SK-N-MC (cell line): ENCODE measurements around the gene RAB4A.

Experiments
- EZH2 ChIP-seq: fragments of 200-600 bp; sonication (generic); IDR thresholded peaks from one replicate; pipeline ENCODE4 v1.6.1; 2017; ENCODE audit warnings: antibody characterized with exemption
- FOXP2 ChIP-seq: optimal IDR thresholded peaks from 2 replicates; pipeline ENCODE3; 2011; ENCODE audit warnings: mild to moderate bottlenecking, moderate library complexity; ENCODE audit not compliant: insufficient read depth; ENCODE audit errors: extremely low read length, control extremely low read depth
- POLR2AphosphoS5 ChIP-seq: IDR thresholded peaks from 2 replicates; pipeline ENCODE4 v1.6.1; 2012; ENCODE audit warnings: mild to moderate bottlenecking, low read depth, low read length, borderline replicate concordance

DNA sequence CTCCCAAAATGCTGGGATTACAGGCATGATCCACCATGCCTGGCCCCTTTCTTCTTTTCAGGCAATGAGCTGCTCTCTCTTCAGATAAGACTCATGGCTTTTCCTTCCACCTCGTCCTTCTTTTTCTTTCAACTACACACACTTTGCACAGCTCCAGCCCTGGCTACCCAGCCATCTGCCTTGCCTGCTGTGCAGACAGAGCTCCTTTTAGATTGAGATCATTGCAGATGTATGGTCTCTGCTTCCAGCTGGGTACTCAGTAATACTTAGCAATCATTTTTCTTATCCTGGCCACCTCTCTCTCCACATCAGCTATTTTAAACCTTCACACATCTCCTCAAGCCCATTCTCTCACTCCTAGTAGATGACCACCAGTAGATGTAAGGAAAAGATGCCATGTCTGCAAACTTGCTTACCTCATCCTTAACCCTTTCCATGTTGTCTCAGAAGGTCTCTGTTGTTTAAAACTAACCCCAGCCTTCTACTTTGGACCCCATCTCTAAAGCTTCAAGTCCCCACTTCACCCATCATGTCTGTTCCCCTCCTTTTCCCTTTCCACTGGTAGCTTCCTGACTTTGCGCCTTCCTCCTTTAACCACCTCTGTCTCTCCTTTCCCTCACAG lies 7.3 kb downstream of the RAB4A start:
- TF ChIP-seq FOXP2 = no peak
- TF ChIP-seq POLR2AphosphoS5 = no peak
- TF ChIP-seq EZH2 = no peak
